Measurements from ENCODE around the gene FNDC11. TPM values are rescaled to one million over a fixed set of nuclear protein-coding genes. Genes with fewer than 3 reads are reported as not detected.
A peak's percentile ranks its signal among the peaks of the same experiment; 100 is the strongest.

FNDC11 gene
- total RNA-seq, 6 experiments from 2014 or later: not detected

DNA sequence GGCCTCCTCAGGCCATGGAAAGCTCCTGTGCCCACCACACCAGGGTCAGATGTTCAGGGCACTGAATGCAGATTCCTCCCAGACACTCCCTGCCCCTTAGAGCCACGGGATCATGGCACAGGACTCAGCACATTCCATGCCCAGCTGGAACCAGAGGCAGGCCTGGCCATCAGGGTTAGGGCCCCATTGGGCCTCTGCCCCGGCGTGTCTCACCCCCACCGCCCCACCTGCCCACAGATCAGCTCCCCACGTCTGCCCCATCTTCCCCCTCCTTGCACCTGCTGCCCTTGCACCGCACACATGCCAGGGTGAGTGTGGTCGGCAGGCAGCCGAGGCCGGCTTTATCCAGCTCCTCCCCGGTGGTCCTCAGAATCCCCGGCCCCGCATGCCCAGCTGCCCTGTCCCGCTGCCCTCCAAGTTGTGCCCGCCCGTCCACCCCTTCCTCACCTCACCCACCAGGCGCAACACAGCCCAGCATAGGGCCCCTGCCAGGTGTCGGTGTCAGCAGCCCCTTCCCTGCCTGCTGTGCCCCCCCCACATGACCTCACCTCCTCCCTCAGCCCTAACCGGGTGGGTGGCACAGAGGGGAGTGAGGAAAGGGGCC, 4.2 kb upstream of the FNDC11 start:
- no peak for DNase-seq
- TF ChIP-seq, protein P1, sequence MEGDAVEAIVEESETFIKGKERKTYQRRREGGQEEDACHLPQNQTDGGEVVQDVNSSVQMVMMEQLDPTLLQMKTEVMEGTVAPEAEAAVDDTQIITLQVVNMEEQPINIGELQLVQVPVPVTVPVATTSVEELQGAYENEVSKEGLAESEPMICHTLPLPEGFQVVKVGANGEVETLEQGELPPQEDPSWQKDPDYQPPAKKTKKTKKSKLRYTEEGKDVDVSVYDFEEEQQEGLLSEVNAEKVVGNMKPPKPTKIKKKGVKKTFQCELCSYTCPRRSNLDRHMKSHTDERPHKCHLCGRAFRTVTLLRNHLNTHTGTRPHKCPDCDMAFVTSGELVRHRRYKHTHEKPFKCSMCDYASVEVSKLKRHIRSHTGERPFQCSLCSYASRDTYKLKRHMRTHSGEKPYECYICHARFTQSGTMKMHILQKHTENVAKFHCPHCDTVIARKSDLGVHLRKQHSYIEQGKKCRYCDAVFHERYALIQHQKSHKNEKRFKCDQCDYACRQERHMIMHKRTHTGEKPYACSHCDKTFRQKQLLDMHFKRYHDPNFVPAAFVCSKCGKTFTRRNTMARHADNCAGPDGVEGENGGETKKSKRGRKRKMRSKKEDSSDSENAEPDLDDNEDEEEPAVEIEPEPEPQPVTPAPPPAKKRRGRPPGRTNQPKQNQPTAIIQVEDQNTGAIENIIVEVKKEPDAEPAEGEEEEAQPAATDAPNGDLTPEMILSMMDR (IDR thresholded peaks at IDR 0.05): no peak
- Mint-ChIP-seq H3K27me3 (ENCODE audit: insufficient read depth) (peaks cover 20% of the 10 kb centered on the region), H3K27ac (no peak overlapping the region), H3K4me1 (ENCODE audit: low read depth) (peaks cover 5% of the 10 kb centered on the region), H3K4me3 (no peak overlapping the region), H3K36me3 (ENCODE audit: low read depth) (no peaks in the 10 kb centered on the region), H3K9me3 (no peaks in the 10 kb centered on the region)

DNA sequence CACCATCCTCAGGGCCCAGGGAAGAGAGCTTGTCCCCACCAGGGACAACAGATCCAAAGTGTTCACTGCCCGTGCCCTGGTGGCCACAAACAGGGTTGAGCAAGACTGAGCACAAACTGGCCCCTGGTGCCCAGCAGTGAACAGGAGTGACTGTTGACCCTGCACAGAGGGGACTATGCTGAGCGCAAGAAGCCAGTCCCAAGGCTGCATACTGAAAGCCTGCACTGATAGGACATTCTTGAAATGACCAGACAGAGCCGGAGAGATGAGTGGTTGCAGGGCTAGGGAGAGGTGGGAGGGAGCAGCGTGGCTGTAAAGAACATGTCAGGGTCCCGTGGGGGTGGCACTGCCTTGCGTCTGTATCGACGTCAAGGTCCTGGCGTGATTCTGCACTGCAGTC, 2.9 kb upstream of the FNDC11 start:
- H3K4me1 Mint-ChIP-seq (ENCODE audit: low read depth): no peaks in the 10 kb centered on the region
- H3K27me3 Mint-ChIP-seq (ENCODE audit: insufficient read depth): peaks cover 16% of the 10 kb centered on the region
- H3K4me3 Mint-ChIP-seq: no peak overlapping the region
- no peak overlapping the region for H3K27ac Mint-ChIP-seq
- H3K9me3 Mint-ChIP-seq: no peaks in the 10 kb centered on the region
- H3K36me3 Mint-ChIP-seq (ENCODE audit: low read depth): no peaks in the 10 kb centered on the region
- no peak for DNase-seq
- TF ChIP-seq, protein P1 (IDR thresholded peaks at IDR 0.05): no peak

DNA sequence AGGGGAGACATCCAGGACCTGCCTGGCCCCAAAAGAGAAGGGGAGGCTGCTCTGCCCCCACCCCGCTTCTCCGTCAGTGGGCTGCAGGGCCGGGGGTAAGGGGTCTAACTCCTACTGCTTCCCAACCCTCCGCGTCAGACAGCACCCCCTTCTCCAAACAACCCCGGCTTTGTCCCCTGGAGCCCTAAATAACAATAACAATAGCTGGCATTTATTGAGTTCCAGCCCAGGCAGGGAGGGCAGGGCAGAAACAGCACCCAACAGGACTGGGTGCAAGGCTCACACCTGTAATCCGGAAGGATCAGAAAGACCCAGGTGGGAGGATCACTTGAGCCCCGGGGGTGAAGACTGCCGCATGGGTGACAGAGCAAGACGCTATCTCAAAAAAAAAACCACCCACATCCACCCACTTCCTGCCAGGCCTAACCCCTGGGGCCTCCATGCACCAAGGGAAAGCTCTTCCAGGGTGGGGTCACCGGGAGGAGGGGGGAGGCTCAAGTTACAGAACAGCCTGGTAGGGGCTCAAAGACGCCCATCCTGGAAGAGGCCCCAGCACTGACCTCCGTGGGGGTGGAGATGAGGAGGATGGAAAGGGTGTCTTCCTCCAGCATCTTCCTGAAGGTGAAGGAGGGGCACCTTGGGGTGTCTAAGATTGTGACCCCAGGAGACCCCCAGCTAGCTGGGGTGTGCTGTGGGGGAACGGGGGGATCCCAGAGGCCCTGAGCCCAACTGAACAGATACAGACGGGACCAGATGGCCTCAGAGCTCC, 1.3 kb upstream of the FNDC11 start:
- no peak overlapping the region for H3K27ac Mint-ChIP-seq
- peaks cover 10% of the 10 kb centered on the region for H3K27me3 Mint-ChIP-seq (ENCODE audit: insufficient read depth)
- TF ChIP-seq, protein P1 (IDR thresholded peaks at IDR 0.05): no peak
- DNase-seq: no peak
- no peaks in the 10 kb centered on the region for H3K4me1 Mint-ChIP-seq (ENCODE audit: low read depth)
- H3K36me3 Mint-ChIP-seq (ENCODE audit: low read depth): no peaks in the 10 kb centered on the region
- H3K4me3 Mint-ChIP-seq: no peak overlapping the region
- H3K9me3 Mint-ChIP-seq: no peaks in the 10 kb centered on the region

DNA sequence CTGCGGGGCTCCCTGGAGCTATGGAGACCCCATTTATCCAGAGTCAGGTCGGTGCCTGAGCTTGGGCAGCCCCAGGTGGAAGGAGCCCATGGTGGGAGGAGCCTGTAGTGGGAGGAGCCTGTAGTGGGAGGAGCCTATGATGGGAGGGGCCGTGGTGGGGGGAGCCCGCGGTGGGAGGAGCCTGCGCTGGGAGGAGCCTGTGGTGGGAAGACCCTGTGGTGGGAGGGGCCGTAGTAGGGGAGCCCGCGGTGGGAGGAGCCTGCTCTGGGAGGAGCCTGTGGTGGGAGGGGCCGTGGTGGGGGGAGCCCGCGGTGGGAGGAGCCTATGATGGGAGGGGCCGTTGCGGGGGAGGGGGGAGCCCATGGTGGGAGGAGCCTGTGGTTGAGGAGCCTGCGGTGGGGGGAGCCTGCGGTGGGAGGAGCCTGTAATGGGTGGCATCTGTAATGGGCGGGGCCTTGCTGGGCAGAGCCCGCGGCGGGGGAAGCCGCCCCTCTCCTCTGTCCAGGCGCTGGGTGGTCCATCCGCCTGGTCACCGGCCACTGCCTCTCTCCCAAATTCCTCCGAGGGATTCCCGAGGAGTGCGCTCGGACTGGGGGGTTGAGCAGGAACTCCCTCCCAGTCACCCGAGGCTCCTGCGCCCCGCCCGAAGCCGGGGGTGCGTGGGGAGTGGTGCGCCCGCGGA, 567 bp upstream of the FNDC11 start:
- TF ChIP-seq, protein P1 (IDR thresholded peaks at IDR 0.05): no peak
- DNase-seq: peak; percentile 31
- H3K4me1 Mint-ChIP-seq (ENCODE audit: low read depth): no peaks in the 10 kb centered on the region
- H3K36me3 Mint-ChIP-seq (ENCODE audit: low read depth): no peaks in the 10 kb centered on the region
- H3K9me3 Mint-ChIP-seq: no peaks in the 10 kb centered on the region
- H3K27ac Mint-ChIP-seq: no peak overlapping the region
- peaks cover 8% of the 10 kb centered on the region for H3K27me3 Mint-ChIP-seq (ENCODE audit: insufficient read depth)
- H3K4me3 Mint-ChIP-seq: no peak overlapping the region

DNA sequence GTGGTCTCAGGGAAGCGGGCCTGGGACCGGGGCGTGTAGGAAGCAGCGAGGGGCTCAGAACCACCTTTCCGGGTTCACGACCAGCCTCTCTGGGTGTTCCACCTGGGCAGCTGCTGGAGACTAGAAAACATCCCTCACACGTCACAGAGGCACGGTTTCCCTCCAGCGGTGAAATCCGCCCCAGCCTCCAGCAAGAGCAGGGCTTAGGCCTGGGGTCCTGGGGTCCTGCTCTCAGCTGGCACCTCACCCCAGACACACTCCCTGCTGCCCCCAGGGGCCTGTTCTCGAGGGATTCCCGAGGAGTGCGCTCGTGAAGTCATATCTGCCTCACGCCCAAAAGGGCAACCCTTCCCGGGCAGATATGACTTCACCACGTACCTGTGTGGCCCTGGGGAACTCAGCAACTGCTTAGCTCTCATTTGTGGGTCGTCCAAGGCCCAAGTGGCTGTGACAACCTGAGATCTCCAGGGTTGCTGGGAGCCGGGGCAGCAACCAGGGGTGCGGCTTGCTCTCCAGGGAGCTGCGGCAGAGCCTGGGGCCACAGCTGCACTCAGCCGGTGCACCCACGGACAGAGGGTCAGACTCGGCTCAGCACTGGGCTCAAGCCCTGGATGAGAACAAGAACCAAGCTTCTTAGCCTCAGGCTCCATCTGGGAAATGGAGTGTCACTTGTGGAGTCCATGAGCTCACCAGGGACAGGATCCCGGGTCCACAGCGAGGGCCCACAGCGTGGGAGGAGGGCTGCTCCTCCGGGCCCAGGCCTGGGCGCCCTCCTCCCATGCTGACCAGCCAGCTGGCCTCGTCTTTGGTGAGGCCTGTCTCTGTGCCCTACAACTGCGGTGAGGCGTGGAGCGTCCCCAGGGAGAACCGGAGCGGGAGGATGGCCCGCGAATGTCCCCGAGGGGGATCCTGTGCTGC, 661 bp downstream of the FNDC11 start:
- Mint-ChIP-seq H3K4me1 (ENCODE audit: low read depth) (no peaks in the 10 kb centered on the region), H3K27me3 (ENCODE audit: insufficient read depth) (peaks cover 4% of the 10 kb centered on the region), H3K4me3 (no peak overlapping the region), H3K27ac (no peak overlapping the region), H3K9me3 (no peaks in the 10 kb centered on the region), H3K36me3 (ENCODE audit: low read depth) (no peaks in the 10 kb centered on the region)
- DNase-seq: no peak
- TF ChIP-seq, protein P1 (IDR thresholded peaks at IDR 0.05): no peak

Data from HFFc6 (cell line).